GM12878 (cell line): Measurements from ENCODE around the gene TNFRSF1B. TPM values are rescaled to one million over a fixed set of nuclear protein-coding genes. Genes with fewer than 3 reads are reported as not detected.

ENCODE experiments used
- CBX3 ChIP-seq: fragments of 200-600 bp; sonication (generic); IDR thresholded peaks from 2 replicates; pipeline ENCODE4 v1.6.1; 2016; ENCODE audit warnings: low read depth, borderline replicate concordance
- ESRRA ChIP-seq: IDR thresholded peaks from 2 replicates; pipeline ENCODE4 v1.6.1; 2012; ENCODE audit warnings: mild to moderate bottlenecking, low read length, improper control_type of control experiment
- FOXK2 ChIP-seq: fragments of 450-650 bp; IDR thresholded peaks from 2 replicates; pipeline ENCODE4 v1.6.1; 2017; ENCODE audit warnings: mild to moderate bottlenecking, moderate library complexity
- GABPA ChIP-seq: IDR thresholded peaks from 2 replicates; pipeline ENCODE4 v1.6.1; 2014; ENCODE audit warnings: antibody characterized with exemption, low read depth, mild to moderate bottlenecking, inconsistent platforms
- GATAD2B ChIP-seq: fragments of 450-650 bp; conservative IDR thresholded peaks from 2 replicates; pipeline ENCODE4 v1.6.1; 2017; ENCODE audit warnings: low read depth, mild to moderate bottlenecking, moderate library complexity
- HCFC1 ChIP-seq: fragments of 150-350 bp; IDR thresholded peaks from 2 replicates; pipeline ENCODE4 v1.6.1; 2014; ENCODE audit warnings: low read length
- MTA2 ChIP-seq: fragments of 450-650 bp; IDR thresholded peaks from 2 replicates; pipeline ENCODE4 v1.6.1; 2016; ENCODE audit warnings: low read depth, mild to moderate bottlenecking, moderate library complexity
- NBN ChIP-seq: fragments of 450-650 bp; IDR thresholded peaks from 2 replicates; pipeline ENCODE4 v1.6.1; 2016
- NFXL1 ChIP-seq: fragments of 450-650 bp; IDR thresholded peaks from 2 replicates; pipeline ENCODE4 v1.6.1; 2017; ENCODE audit warnings: antibody characterized with exemption, mild to moderate bottlenecking, borderline replicate concordance
- POLR2AphosphoS2 ChIP-seq: IDR thresholded peaks from 2 replicates; pipeline ENCODE4 v1.6.1; 2011; ENCODE audit warnings: low read depth, mild to moderate bottlenecking, low read length, improper control_type of control experiment, moderate library complexity
- SIN3A ChIP-seq: IDR thresholded peaks from 2 replicates; pipeline ENCODE4 v1.6.1; 2012; ENCODE audit warnings: low read depth, low read length, improper control_type of control experiment
- SMARCA5 ChIP-seq: fragments of 450-650 bp; IDR thresholded peaks from 2 replicates; pipeline ENCODE4 v1.6.1; 2017; ENCODE audit warnings: mild to moderate bottlenecking
- SP1 ChIP-seq: IDR thresholded peaks from one replicate; pipeline ENCODE4 v1.6.1; 2011; ENCODE audit warnings: low read depth, low read length
- SREBF2 ChIP-seq: IDR thresholded peaks from 2 replicates; pipeline ENCODE4 v1.6.1; 2012; ENCODE audit warnings: mild to moderate bottlenecking, low read length
- ZBTB4 ChIP-seq: fragments of 450-650 bp; formaldehyde crosslinking; IDR thresholded peaks from 2 replicates; pipeline ENCODE4 v1.4.0; 2022; ENCODE audit warnings: mild to moderate bottlenecking, moderate library complexity
- ZNF217 ChIP-seq: fragments of 450-650 bp; IDR thresholded peaks from 2 replicates; pipeline ENCODE4 v1.6.1; 2017; ENCODE audit warnings: antibody characterized with exemption, mild to moderate bottlenecking
- ZNF24 ChIP-seq: fragments of 450-650 bp; IDR thresholded peaks from 2 replicates; pipeline ENCODE4 v1.6.1; 2017; ENCODE audit warnings: antibody characterized with exemption, mild to moderate bottlenecking
- ZNF384 ChIP-seq: IDR thresholded peaks from 2 replicates; pipeline ENCODE4 v1.6.1; 2012; ENCODE audit warnings: low read depth, mild to moderate bottlenecking, low read length, improper control_type of control experiment, borderline replicate concordance
- polyA plus RNA-seq, 11 experiments: library from polyadenylated mRNA; depleted of rRNA in 4 of 11; unstranded in 6 of 11; stranded (reverse) in 5 of 11; fragments of >200 nt; fragmentation: Nextera tagmentation in 4 of 11; fragmentation: Illumina TruSeq in 1 of 11; extraction: Ambion mirVana in 4 of 11; extraction: Trizol in 1 of 11; gene quantifications; 1 replicate in 1 of 11; 2 replicates in 10 of 11; pipeline versions ENCODE4 v1.2.1 to v1.2.3, GENCODE V29; 2011 to 2016; ENCODE audit warnings: inconsistent platforms in 2 of 11, missing spikeins in 2 of 11, low read depth in 1 of 11
- total RNA-seq, 4 experiments: library from RNA; depleted of rRNA in 3 of 4; stranded (reverse); fragments of >200 nt in 3 of 4; fragmentation: Illumina TruSeq in 1 of 4; extraction: Trizol in 1 of 4; gene quantifications; 2 replicates each; pipeline versions ENCODE4 v1.2.1 to v1.2.3, GENCODE V29; 2013 to 2021
- TF ChIP-seq, protein P1 (sequence below): fragments of 450-650 bp; IDR thresholded peaks from 2 replicates; pipeline ENCODE4 v1.6.1; 2017; ENCODE audit warnings: mild to moderate bottlenecking, low read depth, inconsistent platforms; ENCODE audit not compliant: poor library complexity, severe bottlenecking
- TF ChIP-seq, protein P2 (sequence below): IDR thresholded peaks from 2 replicates; pipeline ENCODE4 v1.6.1; 2012; ENCODE audit warnings: low read depth, low read length, improper control_type of control experiment
- TF ChIP-seq, protein P3 (sequence below): IDR thresholded peaks from 2 replicates; pipeline ENCODE4 v1.6.1; 2012; ENCODE audit warnings: mild to moderate bottlenecking, low read depth, low read length

The TNFRSF1B gene
- total and polyA plus RNA-seq, 10 of the 15 experiments (the other 5 are each of a cell fraction or from before 2014, with no cell fraction given), result 10.1 to 87.2 (median 37.3) TPM

- TF ChIP-seq ZNF384, result no peak; the same call in 1 of the 2 replicates
- 0 out of 2 replicates have a peak, but pooled peaks have one; percentile 24 for TF ChIP-seq POLR2AphosphoS2
- no peak for TF ChIP-seq ESRRA
- peak; percentile 76 for TF ChIP-seq GATAD2B
- TF ChIP-seq, protein P1, sequence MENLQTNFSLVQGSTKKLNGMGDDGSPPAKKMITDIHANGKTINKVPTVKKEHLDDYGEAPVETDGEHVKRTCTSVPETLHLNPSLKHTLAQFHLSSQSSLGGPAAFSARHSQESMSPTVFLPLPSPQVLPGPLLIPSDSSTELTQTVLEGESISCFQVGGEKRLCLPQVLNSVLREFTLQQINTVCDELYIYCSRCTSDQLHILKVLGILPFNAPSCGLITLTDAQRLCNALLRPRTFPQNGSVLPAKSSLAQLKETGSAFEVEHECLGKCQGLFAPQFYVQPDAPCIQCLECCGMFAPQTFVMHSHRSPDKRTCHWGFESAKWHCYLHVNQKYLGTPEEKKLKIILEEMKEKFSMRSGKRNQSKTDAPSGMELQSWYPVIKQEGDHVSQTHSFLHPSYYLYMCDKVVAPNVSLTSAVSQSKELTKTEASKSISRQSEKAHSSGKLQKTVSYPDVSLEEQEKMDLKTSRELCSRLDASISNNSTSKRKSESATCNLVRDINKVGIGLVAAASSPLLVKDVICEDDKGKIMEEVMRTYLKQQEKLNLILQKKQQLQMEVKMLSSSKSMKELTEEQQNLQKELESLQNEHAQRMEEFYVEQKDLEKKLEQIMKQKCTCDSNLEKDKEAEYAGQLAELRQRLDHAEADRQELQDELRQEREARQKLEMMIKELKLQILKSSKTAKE, result peak; percentile 29
- TF ChIP-seq SIN3A, result 0 out of 2 replicates have a peak, but pooled peaks have one; percentile 38
- no peak for TF ChIP-seq GABPA
- no peak for TF ChIP-seq CBX3
- TF ChIP-seq HCFC1, result no peak
- TF ChIP-seq ZNF217, result peak; percentile 89
- TF ChIP-seq ZBTB4 (CRISPR knock-in tag), result no peak
- TF ChIP-seq, protein P2, sequence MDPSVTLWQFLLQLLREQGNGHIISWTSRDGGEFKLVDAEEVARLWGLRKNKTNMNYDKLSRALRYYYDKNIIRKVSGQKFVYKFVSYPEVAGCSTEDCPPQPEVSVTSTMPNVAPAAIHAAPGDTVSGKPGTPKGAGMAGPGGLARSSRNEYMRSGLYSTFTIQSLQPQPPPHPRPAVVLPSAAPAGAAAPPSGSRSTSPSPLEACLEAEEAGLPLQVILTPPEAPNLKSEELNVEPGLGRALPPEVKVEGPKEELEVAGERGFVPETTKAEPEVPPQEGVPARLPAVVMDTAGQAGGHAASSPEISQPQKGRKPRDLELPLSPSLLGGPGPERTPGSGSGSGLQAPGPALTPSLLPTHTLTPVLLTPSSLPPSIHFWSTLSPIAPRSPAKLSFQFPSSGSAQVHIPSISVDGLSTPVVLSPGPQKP, result no peak
- peak; percentile 98 for TF ChIP-seq SMARCA5
- TF ChIP-seq, protein P3, sequence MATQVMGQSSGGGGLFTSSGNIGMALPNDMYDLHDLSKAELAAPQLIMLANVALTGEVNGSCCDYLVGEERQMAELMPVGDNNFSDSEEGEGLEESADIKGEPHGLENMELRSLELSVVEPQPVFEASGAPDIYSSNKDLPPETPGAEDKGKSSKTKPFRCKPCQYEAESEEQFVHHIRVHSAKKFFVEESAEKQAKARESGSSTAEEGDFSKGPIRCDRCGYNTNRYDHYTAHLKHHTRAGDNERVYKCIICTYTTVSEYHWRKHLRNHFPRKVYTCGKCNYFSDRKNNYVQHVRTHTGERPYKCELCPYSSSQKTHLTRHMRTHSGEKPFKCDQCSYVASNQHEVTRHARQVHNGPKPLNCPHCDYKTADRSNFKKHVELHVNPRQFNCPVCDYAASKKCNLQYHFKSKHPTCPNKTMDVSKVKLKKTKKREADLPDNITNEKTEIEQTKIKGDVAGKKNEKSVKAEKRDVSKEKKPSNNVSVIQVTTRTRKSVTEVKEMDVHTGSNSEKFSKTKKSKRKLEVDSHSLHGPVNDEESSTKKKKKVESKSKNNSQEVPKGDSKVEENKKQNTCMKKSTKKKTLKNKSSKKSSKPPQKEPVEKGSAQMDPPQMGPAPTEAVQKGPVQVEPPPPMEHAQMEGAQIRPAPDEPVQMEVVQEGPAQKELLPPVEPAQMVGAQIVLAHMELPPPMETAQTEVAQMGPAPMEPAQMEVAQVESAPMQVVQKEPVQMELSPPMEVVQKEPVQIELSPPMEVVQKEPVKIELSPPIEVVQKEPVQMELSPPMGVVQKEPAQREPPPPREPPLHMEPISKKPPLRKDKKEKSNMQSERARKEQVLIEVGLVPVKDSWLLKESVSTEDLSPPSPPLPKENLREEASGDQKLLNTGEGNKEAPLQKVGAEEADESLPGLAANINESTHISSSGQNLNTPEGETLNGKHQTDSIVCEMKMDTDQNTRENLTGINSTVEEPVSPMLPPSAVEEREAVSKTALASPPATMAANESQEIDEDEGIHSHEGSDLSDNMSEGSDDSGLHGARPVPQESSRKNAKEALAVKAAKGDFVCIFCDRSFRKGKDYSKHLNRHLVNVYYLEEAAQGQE, result no peak
- TF ChIP-seq MTA2, result peak; percentile 83
- peak; percentile 85; the same call in 1 of the 2 replicates for TF ChIP-seq NFXL1
- peak; percentile 16 for TF ChIP-seq SP1
- TF ChIP-seq SREBF2, result no peak
- peak; percentile 69; the same call in 1 of the 2 replicates for TF ChIP-seq NBN
- TF ChIP-seq ZNF24, result no peak
- 0 out of 2 replicates have a peak, but pooled peaks have one; percentile 20 for TF ChIP-seq FOXK2
Observed at GRCh38 chr1:12201352-12202189, 34.8 kb downstream of the TNFRSF1B start (continued).
